NCI-H526 treated with DMSO at 0.1 percent for 48 hours (cell line): Measurements from ENCODE around the gene LYSET.
A peak's percentile ranks its signal among the peaks of the same experiment; 100 is the strongest.
"Not testable (repeated sequence)": the region's sequence is repeated elsewhere in the genome, so short reads cannot be mapped to it uniquely, and the experiment has no call there.

ENCODE experiments used
- DNase-seq: peaks from one replicate; lab custom pipeline; 2025; lab: John Stamatoyannopoulos, UW

The LYSET gene

GRCh38 chr14:93184391-93185348 lies at the start of gene LYSET, which contains the start of gene MOAP1:
TSS of gene LYSET (plus strand) at chr14:93185317. CDS start at chr14:93185406, 89 bp downstream.
TSS of gene MOAP1 (minus strand) at chr14:93184897. CDS start at chr14:93184242, 655 bp downstream.
- peak; percentile 59 for DNase-seq

GRCh38 chr14:93135399-93135798 lies 49.7 kb upstream of the LYSET start:
- no peak for DNase-seq

GRCh38 chr14:93136009-93136408 lies 49.1 kb upstream of the LYSET start:
- no peak for DNase-seq

GRCh38 chr14:93136508-93136907 lies 48.6 kb upstream of the LYSET start:
- DNase-seq: not testable (repeated sequence)

- DNase-seq: no peak
These were observed 47.3 kb upstream of the LYSET start for GRCh38 chr14:93137864-93138263.

- no peak for DNase-seq
These were observed 42.1 kb upstream of the LYSET start for GRCh38 chr14:93142854-93143652.

GRCh38 chr14:93146119-93146518 lies 39.0 kb upstream of the LYSET start:
- DNase-seq: no peak

GRCh38 chr14:93148979-93149378 lies 36.1 kb upstream of the LYSET start:
- DNase-seq: no peak

- DNase-seq: no peak
These were observed 34.6 kb upstream of the LYSET start for GRCh38 chr14:93150227-93151208.

- DNase-seq: no peak
These were observed 32.0 kb upstream of the LYSET start for GRCh38 chr14:93153121-93153520.

- DNase-seq: no peak
These were observed 29.4 kb upstream of the LYSET start for GRCh38 chr14:93155667-93156066.

- DNase-seq: no peak
These were observed 28.3 kb upstream of the LYSET start for GRCh38 chr14:93156693-93157369.

GRCh38 chr14:93158349-93158748 lies 26.8 kb upstream of the LYSET start:
- DNase-seq: not testable (repeated sequence)

- not testable (repeated sequence) for DNase-seq
These were observed 25.3 kb upstream of the LYSET start for GRCh38 chr14:93159625-93160352.

- no peak for DNase-seq
These were observed 24.7 kb upstream of the LYSET start for GRCh38 chr14:93160353-93160801.

GRCh38 chr14:93161411-93161940 lies 23.6 kb upstream of the LYSET start:
- no peak for DNase-seq

GRCh38 chr14:93163564-93163963 lies 21.6 kb upstream of the LYSET start:
- DNase-seq: no peak

- DNase-seq: not testable (repeated sequence)
These were observed 19.5 kb upstream of the LYSET start for GRCh38 chr14:93165271-93166265.
